ENCODE data around the gene TRIM66.

TRIM66 gene

GRCh38 chr11:8642196-8642841, 40.1 kb downstream of the TRIM66 start:
- H3K4me1 Mint-ChIP-seq: peaks cover 7% of the 10 kb centered on the region
- no peaks in the 10 kb centered on the region for H3K36me3 Mint-ChIP-seq (ENCODE audit: low read depth)
- H3K27ac Mint-ChIP-seq: no peak overlapping the region
- no peak for DNase-seq
- no peaks in the 10 kb centered on the region for H3K9me3 Mint-ChIP-seq
- peaks cover 3% of the 10 kb centered on the region for H3K27me3 Mint-ChIP-seq (ENCODE audit: low read depth, poor library complexity)
- H3K4me3 Mint-ChIP-seq: no peak overlapping the region
- no peak for TF ChIP-seq CTCF (IDR thresholded peaks at IDR 0.05)

- TF ChIP-seq CTCF (IDR thresholded peaks at IDR 0.05): no peak
- Mint-ChIP-seq H3K4me1 (peaks cover 7% of the 10 kb centered on the region), H3K9me3 (peaks cover 4% of the 10 kb centered on the region), H3K36me3 (ENCODE audit: low read depth) (peaks cover 7% of the 10 kb centered on the region), H3K4me3 (no peak overlapping the region), H3K27ac (no peak overlapping the region), H3K27me3 (ENCODE audit: low read depth, poor library complexity) (peaks cover 3% of the 10 kb centered on the region)
- DNase-seq: no peak
These were observed 41.1 kb downstream of the TRIM66 start for GRCh38 chr11:8641332-8641731.

- Mint-ChIP-seq H3K36me3 (ENCODE audit: low read depth) (peaks cover 14% of the 10 kb centered on the region), H3K4me3 (no peak overlapping the region), H3K27me3 (ENCODE audit: low read depth, poor library complexity) (peaks cover 6% of the 10 kb centered on the region), H3K4me1 (peaks cover 7% of the 10 kb centered on the region), H3K27ac (no peak overlapping the region), H3K9me3 (peaks cover 10% of the 10 kb centered on the region)
- TF ChIP-seq CTCF (IDR thresholded peaks at IDR 0.05): no peak
- no peak for DNase-seq
These were observed 42.1 kb downstream of the TRIM66 start for GRCh38 chr11:8640267-8640906.

- Mint-ChIP-seq H3K27me3 (ENCODE audit: low read depth, poor library complexity) (peaks cover 6% of the 10 kb centered on the region), H3K27ac (no peak overlapping the region), H3K4me1 (peaks cover 7% of the 10 kb centered on the region), H3K4me3 (no peak overlapping the region), H3K9me3 (peaks cover 10% of the 10 kb centered on the region), H3K36me3 (ENCODE audit: low read depth) (peaks cover 14% of the 10 kb centered on the region)
- TF ChIP-seq CTCF (IDR thresholded peaks at IDR 0.05): no peak
- no peak for DNase-seq
These were observed 42.8 kb downstream of the TRIM66 start for GRCh38 chr11:8639655-8640054.

GRCh38 chr11:8638300-8638699, 44.2 kb downstream of the TRIM66 start:
- peaks cover 14% of the 10 kb centered on the region for H3K36me3 Mint-ChIP-seq (ENCODE audit: low read depth)
- no peak for DNase-seq

More at GRCh38 chr11:8638300-8638699, 44.2 kb downstream of the TRIM66 start:
- Mint-ChIP-seq H3K27me3 (ENCODE audit: low read depth, poor library complexity) (peaks cover 6% of the 10 kb centered on the region), H3K4me1 (peaks cover 7% of the 10 kb centered on the region), H3K9me3 (peaks cover 10% of the 10 kb centered on the region), H3K27ac (no peak overlapping the region), H3K4me3 (no peak overlapping the region)
- TF ChIP-seq CTCF (IDR thresholded peaks at IDR 0.05): no peak

All from nephron progenitor cell (in vitro differentiated cells).